HepG2 (cell line): ENCODE data around the gene XPC. TPM values are rescaled to one million over a fixed set of nuclear protein-coding genes. Genes with fewer than 3 reads are reported as not detected.

Experiments used
- ATAC-seq: fragments of 200-7000 bp; cut with Tn5 transposase; 3 replicates; pipeline ENCODE4 v1.9.1; 2020; ENCODE audit warnings: mild to moderate bottlenecking, moderate library complexity
- BruUV-seq: library from RNA; stranded (reverse); fragments of 400-500 nt; replicated peaks from 2 replicates; lab custom pipeline; 2021; lab: Mats Ljungman, UMichigan
- CTCF ChIA-PET: fragments of 300-600 bp; formaldehyde crosslinking; extraction: SDS; loops from one replicate; lab custom pipeline; 2021; ENCODE audit warnings: low total read pairs, inconsistent platforms, low intra/inter-chr PET ratio; lab: Yijun Ruan, JAX
- POLR2A ChIA-PET: fragments of 350-600 bp; sonication (Branson Sonifier 250); formaldehyde crosslinking; loops from one replicate; lab custom pipeline; 2020; ENCODE audit warnings: antibody characterized with exemption, inconsistent platforms; lab: Yijun Ruan, JAX
- DNase-seq: peaks from one replicate; pipeline ENCODE4 v3.0.0-alpha.2; 2015; ENCODE audit warnings: low spot score
- FAIRE-seq: peaks from 3 replicates; lab custom pipeline; 2011; peaks lifted over from hg19 to GRCh38; lab: Jason Lieb, UNC
- H2AFZ ChIP-seq: one replicate; pipeline ENCODE4 v1.6.1; 2011; ENCODE audit warnings: low read length, inconsistent platforms
- H3K27ac ChIP-seq: fragments of 300-600 bp; 3 replicates; pipeline ENCODE4 v1.8.0; 2011; ENCODE audit warnings: mixed run types, mild to moderate bottlenecking, mixed read lengths, low read length, inconsistent platforms; ENCODE audit not compliant: insufficient read depth; ENCODE audit errors: extremely low read length
- H3K27me3 ChIP-seq, 2 experiments: fragments of 200-600 bp in 1 of 2; 2 replicates in 1 of 2; 3 replicates in 1 of 2; pipeline versions ENCODE4 v1.6.0 to v1.8.0; 2011; ENCODE audit warnings: low read length in 2 of 2, mild to moderate bottlenecking in 2 of 2, moderate library complexity in 2 of 2, inconsistent platforms in 1 of 2; ENCODE audit not compliant: insufficient read depth in 2 of 2, control insufficient read depth in 1 of 2
- H3K36me3 ChIP-seq, 2 experiments: fragments of 200-600 bp in 1 of 2; replicated peaks in 1 of 2; 2 replicates in 1 of 2; 3 replicates in 1 of 2; pipeline versions ENCODE4 v1.5.1 to v1.8.0; 2011; ENCODE audit warnings: low read length in 2 of 2, inconsistent platforms in 1 of 2; ENCODE audit not compliant: insufficient read depth in 2 of 2, control insufficient read depth in 1 of 2
- H3K4me1 ChIP-seq: 2 replicates; pipeline ENCODE4 v1.5.1; 2012; ENCODE audit warnings: low read length, inconsistent platforms; ENCODE audit not compliant: insufficient read depth
- H3K4me2 ChIP-seq: 2 replicates; pipeline ENCODE4 v1.6.0; 2011; ENCODE audit warnings: low read depth, low read length, inconsistent platforms
- H3K4me3 ChIP-seq, 3 experiments: fragments of 200-600 bp in 1 of 3; sonication (generic), shearing (Covaris generic) in 1 of 3; replicated peaks in 1 of 3; 2 replicates each; pipeline ENCODE4 v1.5.1; 2011 to 2016; ENCODE audit warnings: low read length in 3 of 3, inconsistent platforms in 2 of 3, low read depth in 2 of 3, mild to moderate bottlenecking in 2 of 3, control low read depth in 1 of 3, mixed read lengths in 1 of 3; ENCODE audit not compliant: insufficient read depth in 1 of 3
- H3K79me2 ChIP-seq: one replicate; pipeline ENCODE4 v1.6.1; 2011; ENCODE audit warnings: low read length, inconsistent platforms; ENCODE audit not compliant: insufficient read depth
- H3K9ac ChIP-seq: 2 replicates; pipeline ENCODE4 v1.6.0; 2011; ENCODE audit warnings: mild to moderate bottlenecking, low read depth, low read length, inconsistent platforms; ENCODE audit not compliant: insufficient read depth
- H3K9me3 ChIP-seq: 2 replicates; pipeline ENCODE4 v1.5.1; 2012; ENCODE audit warnings: mild to moderate bottlenecking, low read length
- H4K20me1 ChIP-seq: 2 replicates; pipeline ENCODE4 v1.6.0; 2011; ENCODE audit warnings: inconsistent platforms, mild to moderate bottlenecking, low read length, moderate library complexity; ENCODE audit not compliant: insufficient read depth
- CHCHD3 ChIP-seq: sonication (generic); formaldehyde crosslinking; IDR thresholded peaks from 2 replicates; pipeline ENCODE4 v1.8.0; 2022; ENCODE audit warnings: mild to moderate bottlenecking, missing genetic modification reagents, moderate library complexity
- IRX3 ChIP-seq: sonication (generic); formaldehyde crosslinking; IDR thresholded peaks from 2 replicates; pipeline ENCODE4 v1.8.1; 2023; ENCODE audit warnings: mild to moderate bottlenecking, low read depth, missing genetic modification reagents, borderline replicate concordance
- NFRKB ChIP-seq: fragments of 450-650 bp; IDR thresholded peaks from 2 replicates; pipeline ENCODE4 v1.6.1; 2017
- PTBP1 ChIP-seq: fragments of 200-400 bp; formaldehyde crosslinking; IDR thresholded peaks from 2 replicates; pipeline ENCODE4 v1.6.1; 2018; ENCODE audit warnings: low read length, low read depth; ENCODE audit not compliant: poor library complexity, severe bottlenecking
- RNF219 ChIP-seq: sonication (generic); formaldehyde crosslinking; IDR thresholded peaks from 2 replicates; pipeline ENCODE4 v1.5.0; 2020; ENCODE audit warnings: mild to moderate bottlenecking, missing genetic modification reagents
- SAP130 ChIP-seq: IDR thresholded peaks from 2 replicates; pipeline ENCODE4 v1.6.1; 2016; ENCODE audit warnings: low read depth
- SMC3 ChIP-seq: IDR thresholded peaks from 2 replicates; pipeline ENCODE4 v1.6.1; 2011; ENCODE audit warnings: low read length, improper control_type of control experiment
- SOX5 ChIP-seq: IDR thresholded peaks from 2 replicates; pipeline ENCODE4 v1.6.1; 2016; ENCODE audit warnings: borderline replicate concordance
- SP1 ChIP-seq, 2 experiments: fragments of 450-650 bp in 1 of 2; sonication (generic) in 1 of 2; formaldehyde crosslinking in 1 of 2; IDR thresholded peaks; 2 replicates each; pipeline versions ENCODE4 v1.4.0 to v1.6.1; 2016 to 2020; ENCODE audit warnings: missing genetic modification reagents in 1 of 2
- ZFY ChIP-seq: sonication (generic); formaldehyde crosslinking; IDR thresholded peaks from 2 replicates; pipeline ENCODE4 v1.4.0; 2020; ENCODE audit warnings: missing genetic modification reagents
- ZMYM4 ChIP-seq: sonication (generic); formaldehyde crosslinking; IDR thresholded peaks from 2 replicates; pipeline ENCODE4 v1.8.1; 2023; ENCODE audit warnings: mild to moderate bottlenecking, missing genetic modification reagents
- ZNF484 ChIP-seq: sonication (generic); formaldehyde crosslinking; IDR thresholded peaks from 2 replicates; pipeline ENCODE4 v1.5.1; 2020; ENCODE audit warnings: mild to moderate bottlenecking, low read depth, missing genetic modification reagents, borderline replicate concordance
- ZNF792 ChIP-seq: IDR thresholded peaks from 2 replicates; pipeline ENCODE4 v1.6.1; 2016
- ZSCAN29 ChIP-seq: sonication (generic); formaldehyde crosslinking; conservative IDR thresholded peaks from 2 replicates; pipeline ENCODE4 v1.4.0; 2020; ENCODE audit warnings: mild to moderate bottlenecking, missing genetic modification reagents
- ZZZ3 ChIP-seq: sonication (generic); formaldehyde crosslinking; IDR thresholded peaks from 2 replicates; pipeline ENCODE4 v1.4.0; 2020; ENCODE audit warnings: missing genetic modification reagents, mild to moderate bottlenecking, borderline replicate concordance
- WGBS: methylation state at CpG from one replicate; pipeline ENCODE4 v1.1.6; 2017; ENCODE audit warnings: low lambda C conversion rate; 5-methylcytosine and 5-hydroxymethylcytosine counted together
- in situ Hi-C: cut with HindIII; loops from 2 replicates; pipeline ENCODE4 v1.10.0; 2017; ENCODE audit warnings: low pct_unique_long_range_greater_than_20kb; ENCODE audit not compliant: extremely low pct_ligation_motif_present
- intact Hi-C: fragments of 100-400 bp; cut with micrococcal nuclease; formaldehyde crosslinking; loops from one replicate; pipeline ENCODE4 v1.10.0; 2022; ENCODE audit not compliant: unreplicated experiment
- polyA plus RNA-seq, 8 experiments: library from polyadenylated mRNA; depleted of rRNA in 3 of 8; stranded (reverse) in 7 of 8; unstranded in 1 of 8; fragments of >200 nt; fragmentation: Illumina TruSeq in 4 of 8; extraction: Trizol in 4 of 8; gene quantifications; 2 replicates each; pipeline versions ENCODE4 v1.2.1 to v1.2.3, GENCODE V29; 2011 to 2016; ENCODE audit warnings: low read depth in 4 of 8, missing spikeins in 1 of 8, mixed read lengths in 1 of 8; ENCODE audit not compliant: insufficient read depth in 1 of 8
- total RNA-seq, 5 experiments: library from RNA; depleted of rRNA; stranded (reverse); fragments of >200 nt; fragmentation: Illumina TruSeq; extraction: Trizol; gene quantifications; 2 replicates each; pipeline ENCODE4 v1.2.3, GENCODE V29; 2016; ENCODE audit warnings: low read depth in 1 of 5

Gene XPC
- total and polyA plus RNA-seq, 2 of the 13 experiments (the other 11 are each of a cell fraction or from before 2014, with no cell fraction given): 9.4 to 24.1 TPM

DNA sequence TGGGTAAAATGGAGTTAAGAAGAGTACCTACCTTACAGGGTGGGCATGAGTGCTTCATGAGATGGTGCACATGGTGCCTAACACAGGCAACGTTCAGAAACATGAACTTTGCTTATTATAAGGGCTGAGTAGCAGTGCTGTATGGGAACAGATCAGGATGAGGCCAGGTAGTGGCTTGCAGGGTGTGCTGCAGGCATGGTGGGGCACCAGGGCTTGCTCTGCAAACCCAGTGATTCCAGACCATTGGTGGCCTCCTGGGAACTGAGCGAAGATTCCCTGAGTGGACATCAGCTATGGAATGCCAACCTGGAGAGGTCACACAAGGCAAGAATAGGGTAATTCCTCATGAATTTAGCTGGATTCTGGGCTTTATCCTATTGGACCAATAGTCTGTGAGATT, 37.7 kb downstream of the XPC start (continued):
- no peak for TF ChIP-seq RNF219 (CRISPR knock-in tag)
- TF ChIP-seq ZFY (CRISPR knock-in tag): no peak

GRCh38 chr3:14139771-14140170, 38.6 kb downstream of the XPC start:
- no peaks in the 10 kb centered on the region for H3K9me3 ChIP-seq
- no peaks in the 10 kb centered on the region for H3K27me3 ChIP-seq
- H3K79me2 ChIP-seq: no peaks in the 10 kb centered on the region
- H2AFZ ChIP-seq: no peak overlapping the region
- ChIA-PET POLR2A (interaction anchor here (2.5 kb wide), 1 partner anchor 15 kb away, joined by 16 read pairs; the partner anchor contains the start of genes CHCHD4 and TMEM43), CTCF (no interaction called here)
- TF ChIP-seq CHCHD3 (CRISPR knock-in tag) (no peak), ZSCAN29 (CRISPR knock-in tag) (no peak), ZZZ3 (CRISPR knock-in tag) (no peak), ZMYM4 (CRISPR knock-in tag) (no peak), ZNF484 (CRISPR knock-in tag) (no peak), SOX5 (no peak), IRX3 (no peak), NFRKB (no peak), ZNF792 (no peak), SAP130 (CRISPR knock-in tag) (no peak), SMC3 (no peak), SP1 (IDR thresholded peaks at IDR 0.05) (no peak), SP1 (CRISPR knock-in tag; IDR thresholded peaks at IDR 0.05) (no peak), PTBP1 (no peak)
- H3K27ac ChIP-seq: no peak overlapping the region
- no peak for ATAC-seq
- FAIRE-seq: no peak
- BruUV-seq: no TSS peak
- no peak overlapping the region for H3K9ac ChIP-seq
- H3K36me3 ChIP-seq: peaks cover 19 to 46% of the 10 kb centered on the region in 2 experiments
- intact Hi-C loops: no loop called here
- WGBS: 95% methylated on average over 3 of the region's 5 CpGs
- H3K4me1 ChIP-seq: peaks cover 13% of the 10 kb centered on the region
- H3K4me3 ChIP-seq: no peak overlapping the region
- in situ Hi-C loops: no loop called here
- H3K4me2 ChIP-seq: no peak overlapping the region
- no peaks in the 10 kb centered on the region; the same call in 1 of the 2 replicates for H4K20me1 ChIP-seq
- DNase-seq: no peak
